ENCODE measurements around the gene TMCC3.

The TMCC3 gene

GRCh38 chr12:94679554-94680195, 29.3 kb upstream of the TMCC3 start:
- Histone ChIP-seq H3K9ac (ENCODE audit: low read depth, low read length) (no peak overlapping the region), H3K9me3 (ENCODE audit: control insufficient read depth, insufficient read depth, low read length) (no peaks in the 10 kb centered on the region), H3K4me1 (ENCODE audit: insufficient read depth, low read length) (peaks cover 27% of the 10 kb centered on the region; the same call in 1 of the 2 replicates), H3K36me3 (ENCODE audit: insufficient read depth, low read length) (no peaks in the 10 kb centered on the region)

- Histone ChIP-seq H3K9ac (ENCODE audit: low read depth, low read length) (no peak overlapping the region), H3K36me3 (ENCODE audit: insufficient read depth, low read length) (no peaks in the 10 kb centered on the region), H3K4me1 (ENCODE audit: insufficient read depth, low read length) (peaks cover 27% of the 10 kb centered on the region; the same call in 1 of the 2 replicates), H3K9me3 (ENCODE audit: control insufficient read depth, insufficient read depth, low read length) (no peaks in the 10 kb centered on the region)
Measured at GRCh38 chr12:94678849-94679248, 28.5 kb upstream of the TMCC3 start.

DNA sequence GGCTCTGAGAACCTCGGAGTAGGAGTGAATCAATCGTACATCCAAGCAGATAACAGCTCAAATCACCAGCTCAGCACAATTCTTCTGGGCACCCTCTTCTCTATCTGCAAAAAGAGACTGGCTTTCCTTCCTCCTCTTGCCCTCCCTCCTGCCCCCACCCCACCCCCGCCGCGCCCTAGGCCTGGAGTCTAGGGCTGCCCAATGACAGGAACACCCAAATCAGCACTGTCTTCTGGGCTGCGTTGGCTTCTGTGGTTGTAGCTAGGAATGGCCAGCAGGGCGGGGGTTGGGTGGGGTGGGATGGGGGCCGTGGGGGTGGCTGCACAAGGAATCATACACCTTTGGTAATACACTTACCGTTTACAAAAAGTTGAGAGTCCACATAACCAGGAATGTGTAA, 28.0 kb upstream of the TMCC3 start:
- no peak overlapping the region for H3K9ac ChIP-seq (ENCODE audit: low read depth, low read length)
- peaks cover 27% of the 10 kb centered on the region; the same call in 1 of the 2 replicates for H3K4me1 ChIP-seq (ENCODE audit: insufficient read depth, low read length)
- H3K36me3 ChIP-seq (ENCODE audit: insufficient read depth, low read length): no peaks in the 10 kb centered on the region
- no peaks in the 10 kb centered on the region for H3K9me3 ChIP-seq (ENCODE audit: control insufficient read depth, insufficient read depth, low read length)

GRCh38 chr12:94677778-94678177, 27.4 kb upstream of the TMCC3 start:
- Histone ChIP-seq H3K9ac (ENCODE audit: low read depth, low read length) (no peak overlapping the region), H3K4me1 (ENCODE audit: insufficient read depth, low read length) (peaks cover 27% of the 10 kb centered on the region; the same call in 1 of the 2 replicates), H3K36me3 (ENCODE audit: insufficient read depth, low read length) (no peaks in the 10 kb centered on the region), H3K9me3 (ENCODE audit: control insufficient read depth, insufficient read depth, low read length) (no peaks in the 10 kb centered on the region)

- peaks cover 27% of the 10 kb centered on the region; the same call in 1 of the 2 replicates for H3K4me1 ChIP-seq (ENCODE audit: insufficient read depth, low read length)
- H3K9me3 ChIP-seq (ENCODE audit: control insufficient read depth, insufficient read depth, low read length): no peaks in the 10 kb centered on the region
- no peaks in the 10 kb centered on the region for H3K36me3 ChIP-seq (ENCODE audit: insufficient read depth, low read length)
- H3K9ac ChIP-seq (ENCODE audit: low read depth, low read length): no peak overlapping the region
Measured at GRCh38 chr12:94676922-94677321, 26.6 kb upstream of the TMCC3 start.

- Histone ChIP-seq H3K4me1 (ENCODE audit: insufficient read depth, low read length) (peaks cover 27% of the 10 kb centered on the region; the same call in 1 of the 2 replicates), H3K9ac (ENCODE audit: low read depth, low read length) (no peak overlapping the region), H3K9me3 (ENCODE audit: control insufficient read depth, insufficient read depth, low read length) (no peaks in the 10 kb centered on the region), H3K36me3 (ENCODE audit: insufficient read depth, low read length) (no peaks in the 10 kb centered on the region)
Measured at GRCh38 chr12:94676031-94676641, 25.8 kb upstream of the TMCC3 start.

GRCh38 chr12:94674835-94675234, 24.5 kb upstream of the TMCC3 start:
- no peak overlapping the region for H3K9ac ChIP-seq (ENCODE audit: low read depth, low read length)
- no peaks in the 10 kb centered on the region; the same call in 1 of the 2 replicates for H3K9me3 ChIP-seq (ENCODE audit: control insufficient read depth, insufficient read depth, low read length)
- H3K4me1 ChIP-seq (ENCODE audit: insufficient read depth, low read length): peaks cover 25% of the 10 kb centered on the region; the same call in 1 of the 2 replicates
- H3K36me3 ChIP-seq (ENCODE audit: insufficient read depth, low read length): no peaks in the 10 kb centered on the region

DNA sequence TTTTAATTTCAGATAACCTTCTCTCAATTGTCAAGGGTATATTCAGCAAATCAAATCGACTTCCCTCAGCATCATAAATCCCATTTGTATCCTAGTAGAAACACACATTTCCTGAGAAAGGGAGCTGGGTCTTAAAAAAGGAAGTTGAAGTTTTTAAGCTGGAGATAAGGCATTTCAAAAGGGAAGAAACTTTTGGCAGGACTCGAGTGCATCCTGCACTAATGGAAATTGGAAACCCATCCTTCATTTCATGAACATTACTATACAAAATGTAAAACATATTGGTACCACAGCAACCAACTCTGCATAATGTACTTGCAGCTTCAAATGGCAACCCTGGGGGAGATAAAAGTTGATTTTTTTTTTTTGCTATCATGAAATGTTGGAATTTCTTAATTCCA, 23.7 kb upstream of the TMCC3 start:
- Histone ChIP-seq H3K9ac (ENCODE audit: low read depth, low read length) (no peak overlapping the region), H3K4me1 (ENCODE audit: insufficient read depth, low read length) (peaks cover 17% of the 10 kb centered on the region; the same call in 1 of the 2 replicates), H3K36me3 (ENCODE audit: insufficient read depth, low read length) (no peaks in the 10 kb centered on the region), H3K9me3 (ENCODE audit: control insufficient read depth, insufficient read depth, low read length) (no peaks in the 10 kb centered on the region; the same call in 1 of the 2 replicates)

DNA sequence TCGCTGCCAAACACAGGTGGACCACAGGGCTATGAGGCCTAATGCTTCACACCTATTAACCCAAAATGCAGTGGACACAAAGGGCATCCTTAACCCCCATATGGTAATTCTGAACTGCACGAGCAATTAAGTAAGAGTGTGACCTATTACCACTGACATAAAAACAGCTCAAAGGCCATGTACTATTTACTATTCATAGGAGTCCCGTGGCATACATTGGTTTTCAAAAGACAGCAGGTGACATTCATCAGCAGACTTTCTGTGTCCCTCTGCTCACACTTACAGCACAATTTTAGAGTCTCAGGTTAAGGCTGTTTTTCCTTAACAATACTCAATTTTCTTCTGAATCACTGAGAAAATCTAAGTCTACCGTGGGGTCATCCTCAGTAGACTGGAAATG, 23.1 kb upstream of the TMCC3 start:
- peaks cover 13% of the 10 kb centered on the region; the same call in 1 of the 2 replicates for H3K4me1 ChIP-seq (ENCODE audit: insufficient read depth, low read length)
- no peak overlapping the region for H3K9ac ChIP-seq (ENCODE audit: low read depth, low read length)
- H3K9me3 ChIP-seq (ENCODE audit: control insufficient read depth, insufficient read depth, low read length): no peaks in the 10 kb centered on the region; the same call in 1 of the 2 replicates
- no peaks in the 10 kb centered on the region for H3K36me3 ChIP-seq (ENCODE audit: insufficient read depth, low read length)

DNA sequence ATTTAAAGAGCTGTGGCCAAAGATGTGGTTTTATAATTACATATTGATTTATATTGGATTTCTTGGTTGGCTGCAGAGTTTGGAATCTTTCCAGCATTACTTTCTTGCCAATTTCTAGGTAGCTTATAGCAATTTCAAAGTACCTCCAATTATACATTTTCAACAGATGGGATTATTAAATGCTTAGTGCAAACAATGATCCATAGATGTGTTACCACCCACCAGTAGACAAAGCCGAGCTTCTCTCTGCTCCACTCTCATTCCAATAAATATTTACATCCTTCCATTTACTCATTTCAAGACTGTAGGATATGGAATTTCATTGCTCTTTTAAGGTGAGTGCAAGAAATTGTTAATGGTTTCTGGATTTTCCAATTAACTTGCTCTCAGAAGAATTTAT, 21.6 kb upstream of the TMCC3 start:
- 0 out of 2 replicates have a peak, but pooled peaks cover 3% of the 10 kb centered on the region for H3K4me1 ChIP-seq (ENCODE audit: insufficient read depth, low read length)
- no peak overlapping the region for H3K9ac ChIP-seq (ENCODE audit: low read depth, low read length)
- no peaks in the 10 kb centered on the region; the same call in 1 of the 2 replicates for H3K9me3 ChIP-seq (ENCODE audit: control insufficient read depth, insufficient read depth, low read length)
- no peaks in the 10 kb centered on the region for H3K36me3 ChIP-seq (ENCODE audit: insufficient read depth, low read length)

GRCh38 chr12:94670898-94671297, 20.5 kb upstream of the TMCC3 start:
- Histone ChIP-seq H3K9me3 (ENCODE audit: control insufficient read depth, insufficient read depth, low read length) (no peaks in the 10 kb centered on the region; the same call in 1 of the 2 replicates), H3K36me3 (ENCODE audit: insufficient read depth, low read length) (no peaks in the 10 kb centered on the region), H3K9ac (ENCODE audit: low read depth, low read length) (no peak overlapping the region), H3K4me1 (ENCODE audit: insufficient read depth, low read length) (no peaks in the 10 kb centered on the region)

GRCh38 chr12:94670075-94670474, 19.7 kb upstream of the TMCC3 start:
- H3K9ac ChIP-seq (ENCODE audit: low read depth, low read length): no peak overlapping the region
- no peaks in the 10 kb centered on the region for H3K36me3 ChIP-seq (ENCODE audit: insufficient read depth, low read length)
- no peaks in the 10 kb centered on the region; the same call in 1 of the 2 replicates for H3K9me3 ChIP-seq (ENCODE audit: control insufficient read depth, insufficient read depth, low read length)
- H3K4me1 ChIP-seq (ENCODE audit: insufficient read depth, low read length): no peaks in the 10 kb centered on the region

DNA sequence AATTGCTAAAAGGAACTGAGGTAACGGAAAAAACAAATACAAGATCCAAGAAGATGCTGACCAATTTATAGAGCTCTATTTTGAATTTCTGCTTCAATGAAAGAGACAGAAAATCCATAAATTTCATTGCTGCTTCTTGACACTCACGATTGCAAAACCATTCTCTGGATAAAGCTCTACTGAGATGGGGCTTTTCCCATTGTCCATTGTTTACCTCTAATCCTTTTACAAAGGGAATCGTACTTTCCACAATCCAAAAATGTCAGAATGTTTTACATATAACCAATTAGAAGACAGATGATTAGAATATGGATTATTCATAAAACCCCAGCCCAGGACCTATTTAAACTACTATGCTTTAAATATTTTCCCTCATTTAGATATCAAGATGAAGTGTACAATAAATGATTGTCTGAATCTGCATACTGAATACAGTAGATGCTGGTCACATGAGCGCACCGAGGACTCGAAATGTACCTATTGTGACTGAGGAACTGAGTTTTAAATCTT, 16.7 kb upstream of the TMCC3 start:
- no peak overlapping the region for H3K9ac ChIP-seq (ENCODE audit: low read depth, low read length)

GRCh38 chr12:94666158-94666557, 15.8 kb upstream of the TMCC3 start:
- H3K36me3 ChIP-seq (ENCODE audit: insufficient read depth, low read length): no peaks in the 10 kb centered on the region
- H3K4me1 ChIP-seq (ENCODE audit: insufficient read depth, low read length): no peaks in the 10 kb centered on the region
- H3K9ac ChIP-seq (ENCODE audit: low read depth, low read length): no peak overlapping the region
- H3K9me3 ChIP-seq (ENCODE audit: control insufficient read depth, insufficient read depth, low read length): no peaks in the 10 kb centered on the region; the same call in 1 of the 2 replicates

More for the DNA sequence above, 16.7 kb upstream of the TMCC3 start:
- Histone ChIP-seq H3K9me3 (ENCODE audit: control insufficient read depth, insufficient read depth, low read length) (no peaks in the 10 kb centered on the region; the same call in 1 of the 2 replicates), H3K4me1 (ENCODE audit: insufficient read depth, low read length) (no peaks in the 10 kb centered on the region), H3K36me3 (ENCODE audit: insufficient read depth, low read length) (no peaks in the 10 kb centered on the region)

DNA sequence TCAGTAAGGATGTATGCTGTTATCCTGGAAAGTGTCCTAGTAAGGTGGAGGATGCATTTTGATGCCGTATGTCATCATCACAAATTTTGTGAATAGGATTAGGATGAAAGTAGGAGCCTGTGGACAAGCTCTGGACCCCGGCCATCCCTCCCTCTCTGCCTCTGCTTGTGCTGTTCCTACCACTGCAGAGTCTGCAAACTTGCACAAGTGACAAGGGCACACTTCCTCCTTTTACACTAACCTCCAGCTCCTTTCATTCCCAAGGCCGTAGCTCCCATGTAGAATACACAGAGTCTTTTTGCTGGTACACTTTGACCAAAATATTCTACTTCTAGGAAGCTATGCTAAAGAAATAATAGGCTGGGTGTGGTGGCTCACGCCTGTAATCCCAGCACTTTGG, 13.3 kb upstream of the TMCC3 start:
- H3K36me3 ChIP-seq (ENCODE audit: insufficient read depth, low read length): no peaks in the 10 kb centered on the region
- no peak overlapping the region for H3K9ac ChIP-seq (ENCODE audit: low read depth, low read length)
- H3K4me1 ChIP-seq (ENCODE audit: insufficient read depth, low read length): peaks cover 8% of the 10 kb centered on the region; the same call in 1 of the 2 replicates
- H3K9me3 ChIP-seq (ENCODE audit: control insufficient read depth, insufficient read depth, low read length): no peaks in the 10 kb centered on the region
